A549 (cell line): ENCODE results near the gene NSL1. TPM values are rescaled to one million over a fixed set of nuclear protein-coding genes. Genes with fewer than 3 reads are reported as not detected.

Experiments
- ATAC-seq, 2 experiments: fragments of 200-7000 bp in 1 of 2; fragments of >200 bp in 1 of 2; cut with Nextera tagmentation in 1 of 2; cut with Tn5 transposase in 1 of 2; 3 replicates each; pipeline versions ENCODE4 v1.8.0 to v1.9.1; 2018 to 2020; ENCODE audit warnings: mild to moderate bottlenecking in 1 of 2, moderate library complexity in 1 of 2
- CTCF ChIA-PET: fragments of 300-600 bp; sonication (Branson Sonifier 250); formaldehyde crosslinking; extraction: SDS; loops from one replicate; lab custom pipeline; 2021; ENCODE audit warnings: antibody characterized with exemption, inconsistent platforms; lab: Yijun Ruan, JAX
- POLR2A ChIA-PET: fragments of 350-600 bp; formaldehyde crosslinking; extraction: SDS; loops from one replicate; lab custom pipeline; 2021; ENCODE audit warnings: antibody characterized with exemption, inconsistent platforms; lab: Yijun Ruan, JAX
- DNase-seq, 2 experiments: peaks; one replicate each; pipeline versions ENCODE4 v3.0.0 to v3.0.0-alpha.2; 2011 to 2016; ENCODE audit warnings: low read depth in 1 of 2, low spot score in 1 of 2
- FAIRE-seq: peaks from 2 replicates; lab custom pipeline; 2011; peaks lifted over from hg19 to GRCh38; lab: Jason Lieb, UNC
- H3K27ac ChIP-seq, 2 experiments: fragments of >200 bp; sonication (Bioruptor Twin); formaldehyde crosslinking; 3 replicates each; pipeline ENCODE4 v1.5.1; 2016 to 2017
- H3K4me1 ChIP-seq: fragments of >200 bp; sonication (Bioruptor Twin); formaldehyde crosslinking; 3 replicates; pipeline ENCODE4 v1.6.1; 2016
- H3K4me2 ChIP-seq: fragments of >200 bp; sonication (Bioruptor Twin); formaldehyde crosslinking; 3 replicates; pipeline ENCODE4 v1.6.1; 2016
- H3K4me3 ChIP-seq: fragments of >200 bp; sonication (Bioruptor Twin); formaldehyde crosslinking; 3 replicates; pipeline ENCODE4 v1.5.1; 2016
- H3K9me3 ChIP-seq: fragments of >200 bp; sonication (Bioruptor Twin); formaldehyde crosslinking; 3 replicates; pipeline ENCODE4 v1.6.1; 2016
- BHLHE40 ChIP-seq: IDR thresholded peaks from 2 replicates; pipeline ENCODE4 v1.6.1; 2012; ENCODE audit warnings: low read depth, low read length, inconsistent platforms
- CBX8 ChIP-seq: fragments of 200-600 bp; sonication (generic); IDR thresholded peaks from 2 replicates; pipeline ENCODE4 v1.6.1; 2016
- CEBPB ChIP-seq, 2 experiments: fragments of >200 bp in 1 of 2; sonication (Bioruptor Twin) in 1 of 2; formaldehyde crosslinking in 1 of 2; IDR thresholded peaks; 2 replicates each; pipeline ENCODE4 v1.6.1; 2012 to 2016
- CHD4 ChIP-seq: fragments of 200-600 bp; sonication (generic); IDR thresholded peaks from 2 replicates; pipeline ENCODE4 v1.6.1; 2016; ENCODE audit warnings: antibody characterized with exemption, mild to moderate bottlenecking, borderline replicate concordance
- E2F6 ChIP-seq: IDR thresholded peaks from 2 replicates; pipeline ENCODE4 v1.6.1; 2012; ENCODE audit warnings: low read depth, borderline replicate concordance
- EHF ChIP-seq: fragments of 250-450 bp; sonication (Bioruptor Pico); IDR thresholded peaks from 2 replicates; pipeline ENCODE4 v1.5.0; 2020; ENCODE audit warnings: mild to moderate bottlenecking
- EHMT2 ChIP-seq: fragments of 200-600 bp; sonication (generic); IDR thresholded peaks from 2 replicates; pipeline ENCODE4 v1.6.1; 2016; ENCODE audit warnings: antibody characterized with exemption, low read depth, mild to moderate bottlenecking, moderate library complexity
- ELK1 ChIP-seq: fragments of 150-350 bp; IDR thresholded peaks from 2 replicates; pipeline ENCODE4 v1.6.1; 2014; ENCODE audit warnings: low read depth, mild to moderate bottlenecking, low read length
- EP300 ChIP-seq, 2 experiments: fragments of >200 bp; sonication (Bioruptor Twin); formaldehyde crosslinking; IDR thresholded peaks; 2 replicates in 1 of 2; 3 replicates in 1 of 2; pipeline ENCODE4 v1.6.1; 2016 to 2017
- FOSL2 ChIP-seq, 2 experiments: fragments of 450-650 bp in 1 of 2; fragments of >200 bp in 1 of 2; sonication (Bioruptor Twin) in 1 of 2; formaldehyde crosslinking; IDR thresholded peaks; 2 replicates each; pipeline versions ENCODE4 v1.5.0 to v1.6.1; 2016 to 2020; ENCODE audit warnings: mild to moderate bottlenecking in 1 of 2, moderate library complexity in 1 of 2
- GATA3 ChIP-seq: IDR thresholded peaks from 2 replicates; pipeline ENCODE4 v1.6.1; 2012; ENCODE audit warnings: borderline replicate concordance
- HDAC2 ChIP-seq: fragments of 200-600 bp; sonication (generic); IDR thresholded peaks from 2 replicates; pipeline ENCODE4 v1.6.1; 2016
- HEYL ChIP-seq: fragments of 250-450 bp; sonication (Bioruptor Pico); IDR thresholded peaks from 2 replicates; pipeline ENCODE4 v1.8.0; 2021; ENCODE audit warnings: mild to moderate bottlenecking, moderate library complexity
- HOXB13 ChIP-seq: fragments of 250-450 bp; sonication (Bioruptor Pico); IDR thresholded peaks from 2 replicates; pipeline ENCODE4 v1.5.0; 2020; ENCODE audit warnings: low read depth, mild to moderate bottlenecking, moderate library complexity
- KDM1A ChIP-seq: fragments of 200-600 bp; sonication (generic); IDR thresholded peaks from 2 replicates; pipeline ENCODE4 v1.6.1; 2016; ENCODE audit warnings: low read depth, mild to moderate bottlenecking
- MAFK ChIP-seq: fragments of 450-650 bp; IDR thresholded peaks from 2 replicates; pipeline ENCODE4 v1.6.1; 2014; ENCODE audit not compliant: partially characterized antibody
- MAX ChIP-seq: IDR thresholded peaks from 2 replicates; pipeline ENCODE4 v1.6.1; 2012
- MYC ChIP-seq: IDR thresholded peaks from 2 replicates; pipeline ENCODE4 v1.6.1; 2012; ENCODE audit warnings: mild to moderate bottlenecking, inconsistent platforms, low read length, improper control_type of control experiment, borderline replicate concordance
- NFE2L2 ChIP-seq: fragments of 150-350 bp; conservative IDR thresholded peaks from 2 replicates; pipeline ENCODE4 v1.6.1; 2014; ENCODE audit warnings: low read length
- NR3C1 ChIP-seq: fragments of >200 bp; sonication (Bioruptor Twin); formaldehyde crosslinking; IDR thresholded peaks from 3 replicates; pipeline ENCODE4 v1.6.1; 2017
- PBX3 ChIP-seq: IDR thresholded peaks from 2 replicates; pipeline ENCODE4 v1.6.1; 2012
- RAD21 ChIP-seq, 2 experiments: fragments of >200 bp in 1 of 2; sonication (Bioruptor Twin) in 1 of 2; formaldehyde crosslinking in 1 of 2; IDR thresholded peaks in 1 of 2; conservative IDR thresholded peaks in 1 of 2; 2 replicates in 1 of 2; 3 replicates in 1 of 2; pipeline ENCODE4 v1.6.1; 2012 to 2018; ENCODE audit warnings: inconsistent platforms in 1 of 2
- RARB ChIP-seq: fragments of 250-450 bp; sonication (Bioruptor Pico); IDR thresholded peaks from 2 replicates; pipeline ENCODE4 v1.8.0; 2021; ENCODE audit warnings: mild to moderate bottlenecking, moderate library complexity
- RFX5 ChIP-seq: fragments of 450-650 bp; IDR thresholded peaks from 2 replicates; pipeline ENCODE4 v1.7.1; 2014; ENCODE audit warnings: antibody characterized with exemption, mild to moderate bottlenecking, moderate library complexity
- SMC3 ChIP-seq: fragments of >200 bp; sonication (Bioruptor Twin); formaldehyde crosslinking; IDR thresholded peaks from 3 replicates; pipeline ENCODE4 v1.6.1; 2018; ENCODE audit warnings: inconsistent platforms
- SREBF2 ChIP-seq: fragments of 450-650 bp; IDR thresholded peaks from 2 replicates; pipeline ENCODE4 v1.6.1; 2014; ENCODE audit warnings: mild to moderate bottlenecking, moderate library complexity
- TP53 ChIP-seq: fragments of 250-450 bp; sonication (Bioruptor Pico); IDR thresholded peaks from 2 replicates; pipeline ENCODE4 v1.5.0; 2021; ENCODE audit warnings: mild to moderate bottlenecking, moderate library complexity
- ZSCAN20 ChIP-seq: fragments of 250-450 bp; sonication (Bioruptor Pico); IDR thresholded peaks from 2 replicates; pipeline ENCODE4 v1.8.0; 2022; ENCODE audit warnings: mild to moderate bottlenecking, moderate library complexity
- WGBS: methylation state at CpG from one replicate; pipeline ENCODE4 v1.1.6; 2017; ENCODE audit errors: missing lambda C conversion rate; 5-methylcytosine and 5-hydroxymethylcytosine counted together
- polyA plus RNA-seq, 4 experiments: library from polyadenylated mRNA; depleted of rRNA in 3 of 4; stranded (reverse); fragments of >200 nt; fragmentation: RNase III in 1 of 4; extraction: RNeasy Plus Mini Kit Qiagen cat#74134 plus additional on column Dnase treatment in 1 of 4; gene quantifications; 2 replicates in 3 of 4; 3 replicates in 1 of 4; pipeline ENCODE4 v1.2.3, GENCODE V29; 2011 to 2017
- TF ChIP-seq, protein P1 (sequence below): fragments of 450-650 bp; IDR thresholded peaks from 2 replicates; pipeline ENCODE4 v1.6.1; 2014; ENCODE audit warnings: antibody characterized with exemption

The NSL1 gene
- polyA plus RNA-seq, 2 of the 4 experiments (the other 2 are of a cell fraction): 44.9 to 47.9 TPM

DNA sequence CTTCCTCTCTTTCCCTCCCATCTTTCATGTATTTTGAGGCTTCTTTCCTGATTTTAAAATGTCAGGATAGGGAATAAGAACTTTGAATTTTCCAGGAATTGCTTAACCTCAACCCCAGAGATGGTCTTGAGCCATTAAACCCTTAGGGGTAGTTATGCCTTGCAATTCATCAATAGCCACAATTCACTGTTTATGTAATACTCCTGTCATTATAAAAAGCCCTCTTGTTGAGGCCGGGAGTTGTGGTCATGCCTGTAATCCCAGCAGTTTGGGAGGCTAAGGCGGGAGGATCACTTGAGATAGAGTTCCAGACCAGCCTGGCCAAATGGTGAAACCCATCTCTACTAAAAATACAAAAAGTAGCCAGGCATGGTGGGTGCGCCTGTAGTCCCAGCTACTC is 31.4 kb upstream of the NSL1 start:
- no peak overlapping the region for H3K27ac ChIP-seq
- CTCF ChIA-PET: interaction anchor here (0.6 to 0.9 kb wide), 2 partner anchors 158 to 763 kb away, joined by 3 to 4 read pairs; no protein-coding TSS in a partner anchor
- WGBS: 85% methylated on average over 3 of the region's 3 CpGs
- ATAC-seq (no peak), FAIRE-seq (no peak), DNase-seq (no peak)
- H3K4me3 ChIP-seq: no peak overlapping the region
- H3K4me2 ChIP-seq: no peak overlapping the region
- POLR2A ChIA-PET: no interaction called here
- H3K4me1 ChIP-seq: peaks cover 15% of the 10 kb centered on the region; the same call in 1 of the 3 replicates
- H3K9me3 ChIP-seq: peaks cover 24% of the 10 kb centered on the region
- TF ChIP-seq RARB (CRISPR knock-in tag) (no peak), MAX (no peak), FOSL2 (IDR thresholded peaks at IDR 0.05) (no peak), FOSL2 (CRISPR knock-in tag; IDR thresholded peaks at IDR 0.05) (no peak), NR3C1 (no peak), TP53 (CRISPR knock-in tag) (no peak), EHMT2 (no peak), EHF (CRISPR knock-in tag) (no peak), HDAC2 (no peak), CHD4 (no peak), GATA3 (no peak), HEYL (CRISPR knock-in tag) (no peak), EP300 (IDR thresholded peaks at IDR 0.05) (no peak), KDM1A (no peak), NFE2L2 (no peak)
- TF ChIP-seq, protein P1, sequence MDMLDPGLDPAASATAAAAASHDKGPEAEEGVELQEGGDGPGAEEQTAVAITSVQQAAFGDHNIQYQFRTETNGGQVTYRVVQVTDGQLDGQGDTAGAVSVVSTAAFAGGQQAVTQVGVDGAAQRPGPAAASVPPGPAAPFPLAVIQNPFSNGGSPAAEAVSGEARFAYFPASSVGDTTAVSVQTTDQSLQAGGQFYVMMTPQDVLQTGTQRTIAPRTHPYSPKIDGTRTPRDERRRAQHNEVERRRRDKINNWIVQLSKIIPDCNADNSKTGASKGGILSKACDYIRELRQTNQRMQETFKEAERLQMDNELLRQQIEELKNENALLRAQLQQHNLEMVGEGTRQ: no peak

DNA sequence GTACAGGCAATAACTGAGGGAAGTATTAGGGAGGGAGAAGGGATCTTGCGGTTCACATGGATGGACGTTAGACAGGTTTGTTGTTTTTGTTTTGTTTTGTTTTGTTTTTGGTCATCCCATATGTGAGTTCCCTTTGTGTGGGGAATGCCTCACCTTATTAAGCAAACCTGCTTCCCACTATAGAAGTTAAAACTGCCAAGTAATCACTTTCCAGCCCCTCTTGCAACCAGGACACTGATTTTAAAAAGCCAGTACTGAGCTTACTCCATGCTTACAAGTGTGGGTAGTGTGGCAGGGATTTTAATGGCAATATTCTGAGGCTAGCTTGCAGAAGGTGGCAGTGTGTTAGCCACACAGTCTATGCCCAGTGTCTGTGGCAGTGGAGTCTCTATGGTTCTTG is 29.4 kb upstream of the NSL1 start:
- CTCF ChIA-PET: no interaction called here
- POLR2A ChIA-PET: interaction anchor here (0.6 kb wide), 1 partner anchor 36 kb away, joined by 8 read pairs; no protein-coding TSS in a partner anchor
- no peak for FAIRE-seq
- peaks cover 13% of the 10 kb centered on the region for H3K9me3 ChIP-seq
- peaks cover 31% of the 10 kb centered on the region for H3K4me1 ChIP-seq
- no peak overlapping the region for H3K4me3 ChIP-seq
- TF ChIP-seq ELK1 (no peak), HOXB13 (CRISPR knock-in tag) (no peak), E2F6 (no peak), MAFK (peak; percentile 89)
- DNase-seq: no peak
- ATAC-seq: no peak
- no peak overlapping the region for H3K4me2 ChIP-seq
- peak overlapping the region in 1 of 2 experiments; percentile 36; a peak in 1 of 6 replicates for H3K27ac ChIP-seq
- 90% methylated on average over 2 of the region's 2 CpGs for WGBS

DNA sequence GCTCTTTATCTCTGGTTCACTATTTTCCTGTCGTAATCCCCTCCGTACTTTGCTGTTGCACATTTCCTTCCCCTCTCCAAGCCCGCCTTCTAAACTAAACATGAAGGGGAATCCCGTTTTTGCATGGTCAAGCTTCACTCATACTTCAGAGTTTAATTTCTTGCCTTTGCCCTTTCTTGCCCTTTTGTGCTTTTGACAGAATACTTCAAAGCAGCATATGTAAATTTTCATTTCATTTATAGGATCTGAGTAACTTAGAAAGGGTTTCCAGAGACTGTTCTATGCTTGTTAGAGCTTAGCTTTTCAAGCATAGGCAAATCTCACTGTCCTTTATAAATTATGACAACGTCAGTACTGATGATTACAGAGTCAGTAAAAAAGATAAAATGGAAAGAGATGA is 28.1 kb upstream of the NSL1 start:
- 38% methylated on average over 5 of the region's 5 CpGs for whole genome bisulfite sequencing
- no peak for ATAC-seq
- Histone ChIP-seq H3K4me3 (no peak overlapping the region), H3K27ac (0 out of 6 replicates have a peak overlapping the region, but pooled peaks of 1 of the 2 experiments have one; percentile 4), H3K4me1 (peaks cover 42% of the 10 kb centered on the region), H3K9me3 (peaks cover 1% of the 10 kb centered on the region; the same call in 1 of the 3 replicates), H3K4me2 (peak overlapping the region; percentile 30)
- DNase-seq: no peak
- POLR2A ChIA-PET: interaction anchor here (1.6 kb wide), 1 partner anchor 38 kb away, joined by 8 read pairs; the partner anchor contains the start of gene FLVCR1
- FAIRE-seq: no peak
- CTCF ChIA-PET: interaction anchor here (0.8 to 1.8 kb wide), 3 partner anchors 8 to 175 kb away, joined by 3 to 5 read pairs (median 3); no protein-coding TSS in a partner anchor
- no peak for TF ChIP-seq SMC3
- TF ChIP-seq MYC: no peak
- no peak for TF ChIP-seq BHLHE40
- TF ChIP-seq CBX8: no peak
- no peak for TF ChIP-seq RAD21 (conservative IDR thresholded peaks at IDR 0.05 in 1 of 2, IDR thresholded peaks at IDR 0.05 in 1 of 2)
- no peak for TF ChIP-seq SREBF2
- no peak for TF ChIP-seq PBX3
- TF ChIP-seq CHD4: no peak
- TF ChIP-seq CEBPB (IDR thresholded peaks at IDR 0.05): no peak
- TF ChIP-seq MAFK: no peak
- no peak for TF ChIP-seq RFX5
- no peak for TF ChIP-seq ZSCAN20
